Keratinocyte (primary cell): ENCODE results near the gene BCL6B. TPM values are rescaled to one million over a fixed set of nuclear protein-coding genes. Genes with fewer than 3 reads are reported as not detected.
A peak's percentile ranks its signal among the peaks of the same experiment; 100 is the strongest.

Experiments used
- DNase-seq: peaks from one replicate; pipeline ENCODE4 v3.0.0-alpha.2; 2011; ENCODE audit warnings: low read depth, missing footprints, low spot score
- FAIRE-seq: peaks from 2 replicates; lab custom pipeline; 2011; peaks lifted over from hg19 to GRCh38; lab: Jason Lieb, UNC
- H2AFZ ChIP-seq: 2 replicates; pipeline ENCODE4 v1.6.0; 2012; ENCODE audit warnings: low read length, control low read depth, inconsistent platforms; ENCODE audit not compliant: control insufficient read depth
- H3K27ac ChIP-seq: 2 replicates; pipeline ENCODE4 v1.5.1; 2011; ENCODE audit warnings: low read length; ENCODE audit not compliant: control insufficient read depth, insufficient read depth
- H3K27me3 ChIP-seq: 3 replicates; pipeline ENCODE4 v1.6.0; 2011; ENCODE audit warnings: low read length; ENCODE audit not compliant: control insufficient read depth, insufficient read depth; ENCODE audit errors: extremely low read depth
- H3K36me3 ChIP-seq, 2 experiments: 2 replicates in 1 of 2; 3 replicates in 1 of 2; pipeline ENCODE4 v1.5.1; 2011; ENCODE audit warnings: low read length in 2 of 2, mild to moderate bottlenecking in 1 of 2; ENCODE audit not compliant: control insufficient read depth in 2 of 2, insufficient read depth in 2 of 2; ENCODE audit errors: extremely low read depth in 1 of 2
- H3K4me1 ChIP-seq: 3 replicates; pipeline ENCODE4 v1.5.1; 2011; ENCODE audit warnings: low read length; ENCODE audit not compliant: control insufficient read depth, insufficient read depth; ENCODE audit errors: extremely low read depth
- H3K4me2 ChIP-seq: 3 replicates; pipeline ENCODE4 v1.6.0; 2011; ENCODE audit warnings: low read depth, low read length; ENCODE audit not compliant: control insufficient read depth, insufficient read depth; ENCODE audit errors: extremely low read depth
- H3K4me3 ChIP-seq, 3 experiments: fragments of 200-600 bp in 1 of 3; sonication (generic) in 1 of 3; 2 replicates in 2 of 3; 3 replicates in 1 of 3; pipeline ENCODE4 v1.5.1; 2011 to 2016; ENCODE audit warnings: low read length in 3 of 3, mild to moderate bottlenecking in 3 of 3, control low read depth in 2 of 3, inconsistent platforms in 1 of 3, low read depth in 1 of 3, mixed read lengths in 1 of 3, mixed run types in 1 of 3, moderate library complexity in 1 of 3; ENCODE audit not compliant: control insufficient read depth in 2 of 3, insufficient read depth in 2 of 3; ENCODE audit errors: extremely low read depth in 1 of 3
- H3K79me2 ChIP-seq: 2 replicates; pipeline ENCODE4 v1.6.0; 2012; ENCODE audit warnings: low read length; ENCODE audit not compliant: control insufficient read depth, insufficient read depth
- H3K9ac ChIP-seq: 3 replicates; pipeline ENCODE4 v1.6.0; 2011; ENCODE audit warnings: low read length; ENCODE audit not compliant: control insufficient read depth, insufficient read depth; ENCODE audit errors: extremely low read depth
- H3K9me1 ChIP-seq: 3 replicates; pipeline ENCODE4 v1.6.0; 2011; ENCODE audit warnings: low read length; ENCODE audit not compliant: control insufficient read depth, insufficient read depth; ENCODE audit errors: extremely low read depth
- H3K9me3 ChIP-seq: 2 replicates; pipeline ENCODE4 v1.5.1; 2012; ENCODE audit warnings: low read depth, low read length; ENCODE audit not compliant: control insufficient read depth
- H4K20me1 ChIP-seq: 3 replicates; pipeline ENCODE4 v1.6.0; 2011; ENCODE audit warnings: low read length; ENCODE audit not compliant: control insufficient read depth, insufficient read depth; ENCODE audit errors: extremely low read depth
- CTCF ChIP-seq, 3 experiments: IDR thresholded peaks in 1 of 3; conservative IDR thresholded peaks in 1 of 3; optimal IDR thresholded peaks in 1 of 3; 2 replicates in 2 of 3; 3 replicates in 1 of 3; pipeline versions ENCODE3 to v1.5.1; 2011; ENCODE audit warnings: low read length in 3 of 3, mild to moderate bottlenecking in 3 of 3, moderate library complexity in 2 of 3, control low read depth in 1 of 3, inconsistent platforms in 1 of 3; ENCODE audit not compliant: insufficient read depth in 2 of 3; ENCODE audit errors: extremely low read depth in 1 of 3
- EZH2 ChIP-seq: IDR thresholded peaks from one replicate; pipeline ENCODE4 v1.6.1; 2012; ENCODE audit warnings: inconsistent platforms, mild to moderate bottlenecking, low read length, moderate library complexity
- dilution Hi-C: fragments of 300-500 bp; cut with MboI; formaldehyde crosslinking; loops from one replicate; pipeline ENCODE4 v1.7.0; 2020; ENCODE audit warnings: low sequenced_read_pairs; ENCODE audit not compliant: extremely low pct_ligation_motif_present
- polyA plus RNA-seq, 5 experiments: library from polyadenylated mRNA; depleted of rRNA in 3 of 5; stranded (reverse) in 3 of 5; stranded (forward) in 1 of 5; unstranded in 1 of 5; fragments of >200 nt; gene quantifications; 1 replicate in 1 of 5; 2 replicates in 3 of 5; 3 replicates in 1 of 5; pipeline versions ENCODE4 v1.2.1 to v1.2.3, GENCODE V29; 2011 to 2012; ENCODE audit warnings: missing spikeins in 2 of 5, low read depth in 1 of 5, low replicate concordance in 1 of 5

Gene BCL6B
- polyA plus RNA-seq, 1 donor (not counting 4 experiments of a cell fraction or from before 2014, with no cell fraction given) = not detected

- Histone ChIP-seq H3K27me3 (no peaks in the 10 kb centered on the region), H4K20me1 (no peaks in the 10 kb centered on the region), H3K9ac (no peak overlapping the region), H3K79me2 (no peaks in the 10 kb centered on the region), H2AFZ (no peak overlapping the region), H3K4me3 (no peak overlapping the region), H3K9me3 (no peaks in the 10 kb centered on the region), H3K4me2 (no peak overlapping the region), H3K9me1 (no peaks in the 10 kb centered on the region), H3K27ac (no peak overlapping the region), H3K4me1 (peaks cover 8% of the 10 kb centered on the region), H3K36me3 (peaks cover 3 to 4% of the 10 kb centered on the region in 2 experiments)
- no peak for FAIRE-seq
- no peak for TF ChIP-seq CTCF (optimal IDR thresholded peaks at IDR 0.05 in 1 of 3, IDR thresholded peaks at IDR 0.05 in 1 of 3, conservative IDR thresholded peaks at IDR 0.05 in 1 of 3; ENCODE audit: extremely low read depth in 1 of 3, insufficient read depth in 2 of 3, low read length in 3 of 3)
- no peak for TF ChIP-seq EZH2
- no peak for DNase-seq
- dilution Hi-C loops = no loop called here
These were observed 28.7 kb upstream of the BCL6B start for GRCh38 chr17:6994118-6994598.

- H3K36me3 ChIP-seq = peaks cover 4 to 5% of the 10 kb centered on the region in 2 experiments
- no peaks in the 10 kb centered on the region for H4K20me1 ChIP-seq
- no peaks in the 10 kb centered on the region for H3K9me1 ChIP-seq
- H3K27me3 ChIP-seq = no peaks in the 10 kb centered on the region
- H3K27ac ChIP-seq = no peak overlapping the region
- H3K79me2 ChIP-seq = no peaks in the 10 kb centered on the region
- no peak for FAIRE-seq
- peak overlapping the region; percentile 72 for H2AFZ ChIP-seq
- TF ChIP-seq CTCF (optimal IDR thresholded peaks at IDR 0.05 in 1 of 3, IDR thresholded peaks at IDR 0.05 in 1 of 3, conservative IDR thresholded peaks at IDR 0.05 in 1 of 3; ENCODE audit: extremely low read depth in 1 of 3, insufficient read depth in 2 of 3, low read length in 3 of 3) (no peak), EZH2 (no peak)
- H3K9me3 ChIP-seq = no peaks in the 10 kb centered on the region
- dilution Hi-C loops = no loop called here
- peaks cover 8% of the 10 kb centered on the region for H3K4me1 ChIP-seq
- no peak for DNase-seq
- peak overlapping the region; percentile 58 to 73 (median 59) for H3K4me3 ChIP-seq
- H3K9ac ChIP-seq = no peak overlapping the region
- H3K4me2 ChIP-seq = peak overlapping the region; percentile 82
These were observed 28.1 kb upstream of the BCL6B start for GRCh38 chr17:6994666-6995256.
